ENCODE measurements around the gene LAMB2. TPM values are rescaled to one million over a fixed set of nuclear protein-coding genes. Genes with fewer than 3 reads are reported as not detected.

Gene LAMB2
- polyA plus RNA-seq, 4 donors: 365 to 447 (median 387) TPM

GRCh38 chr3:49079270-49079669 lies 53.6 kb downstream of the LAMB2 start:
- DNase-seq (ENCODE audit: low read depth in 4 of 4, low spot score in 3 of 4): no peak

- DNase-seq (ENCODE audit: low read depth in 4 of 4, low spot score in 3 of 4): no peak
These were observed 56.2 kb downstream of the LAMB2 start for GRCh38 chr3:49076646-49077045.

- no peak for DNase-seq (ENCODE audit: low read depth in 4 of 4, low spot score in 3 of 4)
These were observed 56.7 kb downstream of the LAMB2 start for GRCh38 chr3:49076116-49076515.

Other genes with a start within 250 kb of the LAMB2 start
- 10 to 100 TPM in 3 of 4 donors, 1 to 10 TPM in 1; 7.1 to 19.1 (median 17.2) TPM for gene SLC25A20, start 234.2 kb downstream of the LAMB2 start, polyA plus RNA-seq (ENCODE audit: insufficient read length in 4 of 4)
- gene ARIH2, start 214.2 kb downstream of the LAMB2 start, polyA plus RNA-seq (ENCODE audit: insufficient read length in 4 of 4): 10 to 100 TPM; 60.2 to 92.9 (median 74.9) TPM
- gene P4HTM, start 142.8 kb downstream of the LAMB2 start, polyA plus RNA-seq (ENCODE audit: insufficient read length in 4 of 4): 10 to 100 TPM; 23.5 to 57.6 (median 37.8) TPM
- gene WDR6, start 125.7 kb downstream of the LAMB2 start, polyA plus RNA-seq (ENCODE audit: insufficient read length in 4 of 4): 100 to 1,000 TPM; 152 to 225 (median 187) TPM
- gene DALRD3, start 114.5 kb downstream of the LAMB2 start, polyA plus RNA-seq (ENCODE audit: insufficient read length in 4 of 4): 10 to 100 TPM; 43.4 to 73.0 (median 69.1) TPM
- 10 to 100 TPM; 57.2 to 81.6 (median 64.2) TPM for gene NDUFAF3, start 110.9 kb downstream of the LAMB2 start, polyA plus RNA-seq (ENCODE audit: insufficient read length in 4 of 4)
- 100 to 1,000 TPM; 196 to 228 (median 222) TPM for gene IMPDH2, start 103.7 kb downstream of the LAMB2 start, polyA plus RNA-seq (ENCODE audit: insufficient read length in 4 of 4)
- 10 to 100 TPM; 68.9 to 85.1 (median 82.4) TPM for gene QRICH1, start 39.0 kb downstream of the LAMB2 start, polyA plus RNA-seq (ENCODE audit: insufficient read length in 4 of 4)
- 100 to 1,000 TPM; 209 to 332 (median 291) TPM for gene QARS1, start 28.3 kb downstream of the LAMB2 start, polyA plus RNA-seq (ENCODE audit: insufficient read length in 4 of 4)
- gene USP19, start 12.2 kb downstream of the LAMB2 start, polyA plus RNA-seq (ENCODE audit: insufficient read length in 4 of 4): 10 to 100 TPM; 41.8 to 63.2 (median 56.5) TPM
- gene CCDC71, start 33.3 kb upstream of the LAMB2 start, polyA plus RNA-seq (ENCODE audit: insufficient read length in 4 of 4): 10 to 100 TPM; 22.0 to 24.8 (median 24.2) TPM
- gene KLHDC8B, start 38.5 kb upstream of the LAMB2 start, polyA plus RNA-seq (ENCODE audit: insufficient read length in 4 of 4): 10 to 100 TPM; 35.0 to 51.3 (median 40.9) TPM
- 10 to 100 TPM in 3 of 4 donors, 1 to 10 TPM in 1; 9.8 to 14.7 (median 10.5) TPM for gene C3orf62, start 144.2 kb upstream of the LAMB2 start, polyA plus RNA-seq (ENCODE audit: insufficient read length in 4 of 4)
- gene USP4, start 207.0 kb upstream of the LAMB2 start, polyA plus RNA-seq (ENCODE audit: insufficient read length in 4 of 4): 10 to 100 TPM; 50.6 to 74.0 (median 64.2) TPM
- gene GPX1, start 225.3 kb upstream of the LAMB2 start, polyA plus RNA-seq (ENCODE audit: insufficient read length in 4 of 4): 100 to 1,000 TPM in 3 of 4 donors, 10 to 100 TPM in 1; 89.5 to 175 (median 107) TPM